Measurements from ENCODE around the gene SPSB3.

GRCh38 chr16:1817716-1818115, 35.3 kb upstream of the SPSB3 start:
- no peak for TF ChIP-seq PRDM10 (tag by site-specific recombination; IDR thresholded peaks at IDR 0.05)
- TF ChIP-seq ZNF843 (tag by site-specific recombination; IDR thresholded peaks at IDR 0.05) = no peak
- TF ChIP-seq ZNF138 (tag by site-specific recombination; IDR thresholded peaks at IDR 0.05; ENCODE audit: borderline replicate concordance) = no peak
- no peak for TF ChIP-seq CTCF (tag by site-specific recombination; IDR thresholded peaks at IDR 0.05)
- no peak for TF ChIP-seq ZNF776 (tag by site-specific recombination; IDR thresholded peaks at IDR 0.05; ENCODE audit: borderline replicate concordance)
- TF ChIP-seq ZNF175 (tag by site-specific recombination; IDR thresholded peaks at IDR 0.05) = no peak
- TF ChIP-seq ATF2 (tag by site-specific recombination; IDR thresholded peaks at IDR 0.05; ENCODE audit: low read depth) = no peak
